ENCODE results near the gene RBM39.
"Not testable (repeated sequence)": the region's sequence is repeated elsewhere in the genome, so short reads cannot be mapped to it uniquely, and the experiment has no call there.

RBM39 gene

GRCh38 chr20:35750611-35751010, 8.6 kb upstream of the RBM39 start:
- DNase-seq = no peak

DNA sequence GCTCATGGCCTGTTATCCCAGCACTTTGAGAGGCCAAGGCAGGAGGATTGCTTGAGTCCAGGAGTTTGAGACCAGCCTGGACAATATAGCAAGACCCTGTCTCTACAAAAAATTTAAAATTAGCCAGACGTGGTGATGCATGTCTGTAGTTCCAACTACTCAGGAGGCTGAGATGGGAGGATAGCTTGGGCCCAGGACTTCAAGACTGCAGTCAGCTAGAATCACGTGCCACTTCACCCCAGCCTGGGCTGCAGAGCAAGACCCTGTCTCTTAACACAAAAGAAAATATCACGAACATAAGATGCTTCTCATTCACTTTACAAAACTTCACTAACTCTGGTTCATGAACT, 2.4 kb upstream of the RBM39 start:
- not testable (repeated sequence) for DNase-seq

DNA sequence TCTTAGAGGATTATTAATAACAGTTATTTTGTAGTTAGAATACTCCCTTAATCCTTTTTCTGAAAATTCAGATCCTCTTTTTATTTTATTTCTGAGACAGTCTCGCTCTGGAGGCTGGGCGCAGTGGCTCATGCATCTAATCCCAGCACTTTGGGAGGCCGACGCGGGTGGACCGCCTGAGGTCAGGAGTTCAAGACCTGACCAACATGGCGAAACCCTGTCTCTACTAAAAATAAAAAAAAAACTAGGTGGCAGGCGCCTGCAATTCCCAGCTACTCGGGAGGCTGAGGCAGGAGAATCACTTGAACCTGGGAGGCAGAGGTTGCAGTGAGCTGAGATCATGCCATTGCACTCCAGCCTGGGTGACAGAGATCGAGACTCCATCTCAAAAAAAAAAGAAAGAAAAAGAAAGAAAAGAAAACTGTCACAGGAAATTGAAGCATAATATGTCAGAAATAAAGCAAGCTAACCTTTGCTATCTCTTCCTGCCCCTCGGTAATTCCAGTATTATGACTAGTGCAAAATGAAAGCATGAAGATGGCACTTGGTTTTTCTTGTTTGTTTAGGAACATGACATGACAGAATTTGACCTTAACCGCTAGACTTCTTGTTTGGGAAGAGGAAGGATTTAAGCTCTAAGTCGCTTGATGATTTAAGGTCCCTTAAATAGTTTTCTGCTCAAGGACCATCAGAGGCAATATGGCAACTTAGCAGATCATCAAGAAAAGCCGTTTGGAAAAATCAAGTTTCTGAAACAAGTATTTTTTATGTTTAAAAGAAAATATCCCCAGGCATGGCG, 1.8 kb upstream of the RBM39 start:
- DNase-seq = no peak

- no peak for DNase-seq
Measured at GRCh38 chr20:35742741-35743523, 872 bp upstream of the RBM39 start.

- DNase-seq = no peak
Measured at GRCh38 chr20:35739294-35740163, 2.5 kb downstream of the RBM39 start.

GRCh38 chr20:35738410-35739179, 3.5 kb downstream of the RBM39 start:
- DNase-seq = no peak

DNA sequence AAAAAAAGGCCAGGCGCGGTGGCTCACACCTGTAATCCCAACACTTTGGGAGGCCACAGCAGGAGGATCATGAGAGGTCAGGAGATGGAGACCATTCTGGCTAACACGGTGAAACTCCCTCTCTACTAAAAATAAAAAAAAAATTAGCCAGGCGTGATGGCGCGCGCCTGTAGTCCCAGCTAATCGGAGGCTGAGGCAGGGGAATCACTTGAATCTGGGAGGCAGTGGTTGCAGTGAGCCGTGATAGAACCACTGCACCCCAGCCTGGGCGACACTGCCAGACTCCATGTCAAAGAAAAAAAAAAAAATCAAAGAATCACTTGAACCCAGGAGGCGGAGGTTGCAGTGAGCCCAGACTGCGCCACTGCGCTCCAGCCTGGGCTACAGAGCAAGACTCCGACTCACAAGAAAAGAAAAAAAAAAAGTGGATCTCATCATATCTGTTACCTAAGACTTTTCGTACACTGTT, 4.2 kb downstream of the RBM39 start:
- DNase-seq = no peak

- DNase-seq = no peak
Measured at GRCh38 chr20:35735826-35736470, 6.1 kb downstream of the RBM39 start.

DNA sequence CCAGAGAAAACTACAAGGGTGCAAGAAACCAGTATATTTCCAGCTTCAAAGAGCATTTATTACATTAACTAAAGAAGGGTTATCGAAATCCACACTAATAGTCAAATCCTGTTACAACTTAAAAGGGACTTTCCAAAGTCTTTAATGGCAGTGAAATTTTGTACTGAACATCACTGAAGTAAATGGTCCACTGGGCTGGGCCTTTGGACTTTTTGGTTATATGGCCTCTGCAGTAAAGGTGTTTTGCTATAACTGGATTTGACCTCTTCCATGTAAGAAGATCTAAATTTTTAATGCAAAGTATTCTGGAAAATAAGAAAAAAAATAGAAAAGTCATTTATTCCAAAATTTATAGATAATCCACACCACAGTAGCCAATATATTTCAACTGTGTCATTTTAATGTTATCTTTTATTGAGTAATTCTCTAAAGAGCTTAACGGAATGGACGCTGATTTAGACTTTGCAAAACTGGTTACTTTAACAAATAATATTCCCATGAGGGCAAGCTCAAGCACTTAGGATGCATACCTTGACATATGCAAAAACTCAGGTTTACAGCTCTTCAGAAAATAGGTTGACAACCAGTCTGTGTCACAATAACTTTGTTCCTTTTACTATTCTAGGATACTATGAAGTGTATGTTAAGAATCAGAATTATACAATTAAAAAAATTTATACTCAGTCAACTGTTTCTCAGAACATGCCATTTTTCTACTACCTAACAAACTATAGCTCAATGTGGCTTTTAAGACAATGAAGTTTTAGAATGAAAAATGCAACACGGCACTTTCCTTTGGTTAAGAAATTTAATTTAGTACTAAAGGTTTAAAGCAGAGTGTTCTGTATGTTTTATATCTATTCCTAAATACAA, 7.0 kb downstream of the RBM39 start:
- DNase-seq = no peak

DNA sequence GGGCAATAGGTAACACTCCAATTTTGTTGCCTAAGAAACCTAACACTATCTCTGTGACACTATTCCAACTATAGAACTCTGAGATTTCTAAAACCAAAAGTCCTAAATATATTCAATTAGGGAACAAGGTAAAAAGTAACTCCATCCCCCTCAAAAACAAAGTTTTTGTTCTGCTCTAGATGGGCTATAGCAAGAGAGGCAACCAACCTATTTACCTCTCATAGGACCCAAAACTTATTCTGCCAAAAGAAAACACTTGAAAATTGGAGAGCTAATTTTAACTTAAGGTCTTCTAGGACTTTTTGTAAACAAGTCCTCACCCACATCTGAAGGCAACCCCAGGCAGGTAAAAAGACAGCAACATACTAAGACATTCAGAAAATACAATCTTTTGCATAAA, 7.7 kb downstream of the RBM39 start:
- no peak for DNase-seq

- no peak for DNase-seq
Measured at GRCh38 chr20:35732644-35732982, 9.4 kb downstream of the RBM39 start.

GRCh38 chr20:35731862-35732643, 10.0 kb downstream of the RBM39 start:
- no peak for DNase-seq

GRCh38 chr20:35731469-35731788, 10.6 kb downstream of the RBM39 start:
- no peak for DNase-seq

DNA sequence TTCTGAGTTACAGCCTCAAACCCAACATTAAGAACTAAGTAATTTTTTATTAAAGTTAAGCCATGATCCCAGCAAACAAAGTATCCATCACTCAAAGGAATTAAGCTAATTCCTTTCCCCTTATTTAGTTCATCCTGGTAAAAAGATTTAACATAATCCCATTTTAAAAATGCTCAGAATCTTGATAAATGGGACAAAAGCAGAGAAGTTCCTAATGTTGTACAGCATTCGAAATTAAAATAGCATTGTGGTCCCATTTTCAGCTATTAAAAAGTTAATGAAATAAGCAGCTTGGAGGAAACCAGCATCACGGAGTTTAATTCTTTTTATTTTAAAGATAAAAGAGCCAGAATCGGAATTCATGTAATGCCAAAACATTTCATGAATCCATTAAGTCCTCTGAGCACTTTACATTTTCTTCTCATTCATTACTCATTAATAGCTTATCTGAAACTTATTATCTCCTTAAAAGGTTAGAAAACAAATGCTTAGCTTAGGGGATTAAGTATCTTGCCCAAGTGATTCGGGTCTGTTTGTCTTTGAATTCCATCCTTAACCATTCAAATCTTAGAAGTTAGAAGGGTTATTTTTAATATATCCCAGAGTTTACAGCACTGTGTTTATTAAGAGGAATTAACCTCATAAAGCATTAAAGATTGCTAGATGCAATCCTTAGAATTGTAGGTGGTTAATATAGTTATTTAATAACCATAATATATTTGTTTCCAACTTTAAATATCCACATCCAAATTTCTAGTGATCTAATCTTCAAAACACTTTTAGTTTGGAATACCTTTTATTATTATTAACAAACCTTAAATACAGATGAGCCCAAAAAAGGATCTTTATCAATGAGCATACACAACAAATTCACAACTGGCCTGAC, 11.2 kb downstream of the RBM39 start:
- no peak for DNase-seq

DNA sequence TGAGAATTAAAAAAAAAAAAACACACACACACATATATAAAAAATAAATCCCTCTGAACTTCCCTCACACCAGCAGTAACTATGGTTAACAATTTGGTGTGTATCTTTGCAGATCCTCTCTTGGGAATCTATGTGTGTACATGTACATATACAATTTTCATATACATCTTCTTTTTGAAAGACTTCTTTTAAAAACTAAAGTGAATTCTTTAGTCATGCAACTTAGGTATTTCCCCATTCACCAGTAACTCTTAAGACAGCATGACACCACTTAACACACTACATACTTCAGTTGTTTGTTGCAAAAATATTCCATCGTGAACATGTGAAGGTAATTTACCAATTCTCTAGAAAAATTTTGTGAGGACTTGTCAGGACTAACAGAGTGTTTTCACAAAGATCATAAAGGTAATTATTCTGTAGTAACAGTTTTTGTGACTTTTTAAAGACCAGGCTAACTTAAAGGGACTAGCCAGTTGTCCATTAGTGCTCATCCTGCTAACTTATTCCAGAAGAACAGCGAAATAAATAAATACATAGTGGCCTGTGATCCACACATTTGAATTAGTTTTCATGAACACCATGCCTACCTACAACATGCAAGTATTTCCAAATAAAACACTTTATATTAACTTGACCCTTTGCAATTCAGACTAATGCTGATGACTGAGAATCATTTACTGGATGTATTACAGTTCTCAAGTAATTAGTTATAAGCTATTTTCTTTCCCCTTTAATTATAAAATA, 12.1 kb downstream of the RBM39 start:
- DNase-seq = no peak

DNA sequence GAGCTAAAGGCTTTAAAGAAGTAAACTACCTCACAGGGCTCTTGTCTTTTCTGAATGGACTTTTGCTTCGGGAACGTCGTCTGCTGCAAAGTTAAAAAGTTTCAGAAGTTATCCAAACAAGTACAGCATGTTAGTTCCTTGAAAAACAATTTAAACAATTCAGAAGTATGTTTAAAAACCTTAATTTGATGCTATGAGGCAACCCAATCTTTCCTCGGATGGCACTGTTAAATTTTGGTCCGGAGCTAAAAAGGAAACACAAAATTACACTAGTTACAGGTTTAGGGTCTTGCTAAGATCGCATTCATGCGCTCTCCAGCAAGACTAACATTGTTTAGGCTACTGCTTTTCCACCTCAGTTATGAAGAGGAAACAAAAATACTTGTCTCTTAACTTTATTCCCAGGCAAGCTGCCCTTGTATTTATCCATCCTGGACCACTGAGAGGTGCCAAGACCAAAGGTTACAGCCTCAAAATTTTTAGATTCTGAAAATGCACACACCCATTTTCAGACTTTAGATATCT, 12.7 kb downstream of the RBM39 start:
- DNase-seq = no peak

- DNase-seq = no peak
Measured at GRCh38 chr20:35726842-35727711, 15.0 kb downstream of the RBM39 start.

All from NCI-H510A (cell line).